Rectal smooth muscle tissue (tissue), 1 donor: ENCODE results near the gene SLC45A2.
"Not testable (repeated sequence)": the region's sequence is repeated elsewhere in the genome, so short reads cannot be mapped to it uniquely, and the experiment has no call there.

Source experiments
- H3K27ac ChIP-seq: one replicate; pipeline ENCODE4 v1.7.0; 2013; ENCODE audit warnings: low read depth, low read length, inconsistent platforms
- H3K27me3 ChIP-seq: one replicate; pipeline ENCODE4 v1.7.0; 2013; ENCODE audit warnings: low read length; ENCODE audit not compliant: control insufficient read depth, insufficient read depth
- H3K36me3 ChIP-seq: one replicate; pipeline ENCODE4 v1.7.0; 2013; ENCODE audit warnings: low read length; ENCODE audit not compliant: control insufficient read depth, insufficient read depth
- H3K4me1 ChIP-seq: one replicate; pipeline ENCODE4 v1.7.0; 2013; ENCODE audit warnings: low read length; ENCODE audit not compliant: control insufficient read depth, insufficient read depth
- H3K4me3 ChIP-seq: one replicate; pipeline ENCODE4 v1.7.0; 2013; ENCODE audit warnings: low read length
- H3K9ac ChIP-seq: one replicate; pipeline ENCODE4 v1.7.0; 2013; ENCODE audit warnings: low read length

The SLC45A2 gene, protein sequence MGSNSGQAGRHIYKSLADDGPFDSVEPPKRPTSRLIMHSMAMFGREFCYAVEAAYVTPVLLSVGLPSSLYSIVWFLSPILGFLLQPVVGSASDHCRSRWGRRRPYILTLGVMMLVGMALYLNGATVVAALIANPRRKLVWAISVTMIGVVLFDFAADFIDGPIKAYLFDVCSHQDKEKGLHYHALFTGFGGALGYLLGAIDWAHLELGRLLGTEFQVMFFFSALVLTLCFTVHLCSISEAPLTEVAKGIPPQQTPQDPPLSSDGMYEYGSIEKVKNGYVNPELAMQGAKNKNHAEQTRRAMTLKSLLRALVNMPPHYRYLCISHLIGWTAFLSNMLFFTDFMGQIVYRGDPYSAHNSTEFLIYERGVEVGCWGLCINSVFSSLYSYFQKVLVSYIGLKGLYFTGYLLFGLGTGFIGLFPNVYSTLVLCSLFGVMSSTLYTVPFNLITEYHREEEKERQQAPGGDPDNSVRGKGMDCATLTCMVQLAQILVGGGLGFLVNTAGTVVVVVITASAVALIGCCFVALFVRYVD

GRCh38 chr5:33984671-33985124 is at the start of gene SLC45A2:
TSS of gene SLC45A2 (minus strand) at chr5:33984693. CDS start at chr5:33984583, 110 bp downstream.
- H3K4me1 ChIP-seq = no peaks in the 10 kb centered on the region
- H3K36me3 ChIP-seq = peaks cover 3% of the 10 kb centered on the region
- no peak within 1 kb of the TSS for H3K9ac ChIP-seq
- H3K27ac ChIP-seq = no peak within 1 kb of the TSS
- H3K27me3 ChIP-seq = no peaks in the 10 kb centered on the region
- H3K4me3 ChIP-seq = no peak within 1 kb of the TSS

GRCh38 chr5:34031966-34032365 is 47.5 kb upstream of the SLC45A2 start:
- no peak overlapping the region for H3K4me3 ChIP-seq
- no peaks in the 10 kb centered on the region for H3K4me1 ChIP-seq

DNA sequence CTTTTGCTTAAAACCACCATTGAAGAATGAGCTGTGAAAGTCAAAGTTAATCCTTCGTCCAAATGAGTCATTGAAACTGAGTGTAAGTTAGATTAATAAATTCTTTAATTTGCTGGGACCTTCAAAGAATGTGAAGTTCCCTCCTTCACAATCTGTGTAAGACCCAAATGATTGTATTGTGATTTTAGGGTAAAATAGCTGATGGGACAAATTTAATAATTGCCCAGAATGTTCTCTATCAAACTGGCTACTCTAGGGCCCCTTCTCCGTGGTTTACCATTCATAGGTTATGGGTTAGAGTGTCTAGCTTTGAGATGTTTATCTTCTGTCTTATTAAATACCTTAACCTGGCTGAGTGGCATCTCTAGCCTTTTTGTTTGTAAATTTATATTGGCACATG is 46.6 kb upstream of the SLC45A2 start:
- H3K4me1 ChIP-seq = no peaks in the 10 kb centered on the region
- H3K36me3 ChIP-seq = peaks cover 3% of the 10 kb centered on the region
- H3K4me3 ChIP-seq = no peak overlapping the region
- no peaks in the 10 kb centered on the region for H3K27me3 ChIP-seq
- H3K9ac ChIP-seq = no peak overlapping the region
- no peak overlapping the region for H3K27ac ChIP-seq

More at GRCh38 chr5:34031966-34032365, 47.5 kb upstream of the SLC45A2 start:
- H3K9ac ChIP-seq = no peak overlapping the region
- H3K27ac ChIP-seq = no peak overlapping the region
- peaks cover 3% of the 10 kb centered on the region for H3K36me3 ChIP-seq
- no peaks in the 10 kb centered on the region for H3K27me3 ChIP-seq

GRCh38 chr5:34030585-34030984 is 46.1 kb upstream of the SLC45A2 start:
- not testable (repeated sequence) for H3K9ac ChIP-seq, H3K27me3 ChIP-seq, H3K27ac ChIP-seq, H3K4me1 ChIP-seq, H3K36me3 ChIP-seq, H3K4me3 ChIP-seq

DNA sequence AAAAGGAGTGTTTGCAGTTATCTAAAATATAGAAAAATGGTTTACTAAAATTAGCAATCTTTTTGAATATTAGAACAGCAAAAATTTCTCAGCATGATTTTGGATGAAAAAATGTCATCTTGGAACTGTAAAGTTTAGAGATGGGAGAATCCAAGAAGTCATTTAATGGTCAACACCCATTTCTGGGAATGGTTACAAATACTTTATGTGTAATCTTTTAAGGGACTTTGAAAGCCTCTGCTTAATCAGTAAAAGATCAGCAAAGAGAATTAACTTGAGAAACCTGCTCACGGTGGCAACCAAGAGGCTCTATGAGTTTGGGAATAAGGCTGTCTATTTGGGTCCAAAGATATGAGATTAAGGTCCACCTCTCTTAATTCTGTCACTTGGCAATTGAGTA is 45.6 kb upstream of the SLC45A2 start:
- Histone ChIP-seq H3K36me3 (peaks cover under 1% of the 10 kb centered on the region), H3K27me3 (no peaks in the 10 kb centered on the region), H3K4me3 (no peak overlapping the region), H3K27ac (no peak overlapping the region), H3K9ac (no peak overlapping the region), H3K4me1 (no peaks in the 10 kb centered on the region)

GRCh38 chr5:34028349-34028748 is 43.9 kb upstream of the SLC45A2 start:
- no peaks in the 10 kb centered on the region for H3K4me1 ChIP-seq
- no peaks in the 10 kb centered on the region for H3K27me3 ChIP-seq
- H3K27ac ChIP-seq = no peak overlapping the region
- no peak overlapping the region for H3K9ac ChIP-seq
- no peak overlapping the region for H3K4me3 ChIP-seq
- H3K36me3 ChIP-seq = no peaks in the 10 kb centered on the region

DNA sequence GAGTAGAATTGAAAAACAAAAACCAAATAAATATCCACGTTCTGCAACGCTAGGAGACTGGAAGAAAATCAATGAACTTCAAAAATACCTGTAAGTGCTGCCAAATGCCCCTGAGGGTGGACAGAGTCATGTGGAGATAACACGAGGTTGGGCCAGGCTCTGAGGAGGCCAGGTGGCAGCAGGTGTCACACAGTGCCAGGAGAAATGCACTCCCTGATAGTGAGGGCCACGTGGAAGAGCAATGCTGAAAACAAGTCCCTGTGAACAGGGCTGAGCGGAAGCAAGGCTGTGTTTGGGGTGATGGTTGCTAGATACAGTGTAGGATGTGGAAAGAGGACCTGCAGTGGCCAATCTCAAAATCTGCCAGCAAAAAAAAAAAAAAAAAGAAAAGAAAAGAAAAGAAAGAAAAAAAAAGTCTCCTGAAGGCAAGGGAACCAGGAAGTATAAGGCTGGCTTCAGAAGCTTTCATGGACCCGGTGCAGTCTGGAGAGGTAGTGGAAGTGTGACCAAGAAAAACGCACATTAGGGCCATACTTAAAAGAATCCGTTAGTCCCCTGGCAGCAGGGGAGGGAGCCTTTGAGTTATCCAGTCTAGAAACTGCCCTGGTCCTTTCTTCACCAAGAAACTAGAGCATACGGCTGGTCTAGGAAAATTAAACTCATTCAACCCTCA is 41.7 kb upstream of the SLC45A2 start:
- no peak overlapping the region for H3K4me3 ChIP-seq
- H3K27ac ChIP-seq = no peak overlapping the region
- no peaks in the 10 kb centered on the region for H3K27me3 ChIP-seq
- no peak overlapping the region for H3K9ac ChIP-seq
- H3K4me1 ChIP-seq = no peaks in the 10 kb centered on the region
- no peaks in the 10 kb centered on the region for H3K36me3 ChIP-seq

- Histone ChIP-seq H3K27me3 (no peaks in the 10 kb centered on the region), H3K4me1 (no peaks in the 10 kb centered on the region), H3K4me3 (no peak overlapping the region), H3K36me3 (no peaks in the 10 kb centered on the region), H3K9ac (no peak overlapping the region), H3K27ac (no peak overlapping the region)
Observed at GRCh38 chr5:34022121-34022705, 37.7 kb upstream of the SLC45A2 start.

DNA sequence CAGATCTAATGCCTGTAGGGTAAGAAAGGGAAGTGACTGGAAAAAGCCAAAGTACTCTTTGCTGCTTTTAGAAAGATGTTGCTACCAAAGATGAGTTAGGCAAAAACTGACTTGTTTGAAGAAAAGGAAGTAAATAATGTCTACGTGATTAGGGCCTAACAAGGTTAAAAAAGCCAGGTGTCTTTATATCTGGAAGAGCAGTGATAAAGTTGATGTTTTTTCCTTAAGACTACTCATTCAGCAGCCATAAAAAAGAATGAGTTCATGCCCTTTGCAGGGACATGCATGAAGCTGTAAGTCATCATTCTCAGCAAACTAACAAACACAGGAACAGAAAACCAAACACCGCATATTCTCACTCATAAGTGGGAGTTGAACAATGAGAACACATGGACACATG is 36.8 kb upstream of the SLC45A2 start:
- Histone ChIP-seq H3K4me3 (no peak overlapping the region), H3K36me3 (no peaks in the 10 kb centered on the region), H3K9ac (no peak overlapping the region), H3K27ac (no peak overlapping the region), H3K27me3 (no peaks in the 10 kb centered on the region), H3K4me1 (peaks cover 2% of the 10 kb centered on the region)

- Histone ChIP-seq H3K4me1 (peaks cover 2% of the 10 kb centered on the region), H3K9ac (no peak overlapping the region), H3K4me3 (no peak overlapping the region), H3K27ac (no peak overlapping the region), H3K27me3 (no peaks in the 10 kb centered on the region), H3K36me3 (no peaks in the 10 kb centered on the region)
Observed at GRCh38 chr5:34020726-34021125, 36.2 kb upstream of the SLC45A2 start.

GRCh38 chr5:34017254-34017653 is 32.8 kb upstream of the SLC45A2 start:
- H3K9ac ChIP-seq = no peak overlapping the region
- peaks cover 4% of the 10 kb centered on the region for H3K4me1 ChIP-seq
- H3K36me3 ChIP-seq = no peaks in the 10 kb centered on the region
- no peak overlapping the region for H3K27ac ChIP-seq
- H3K4me3 ChIP-seq = no peak overlapping the region
- H3K27me3 ChIP-seq = no peaks in the 10 kb centered on the region

GRCh38 chr5:34016750-34017149 is 32.3 kb upstream of the SLC45A2 start:
- Histone ChIP-seq H3K4me1 (peaks cover 4% of the 10 kb centered on the region), H3K36me3 (no peaks in the 10 kb centered on the region), H3K27me3 (no peaks in the 10 kb centered on the region), H3K27ac (no peak overlapping the region), H3K4me3 (no peak overlapping the region), H3K9ac (no peak overlapping the region)
